ENCODE results near the gene NKX1-1. TPM values are rescaled to one million over a fixed set of nuclear protein-coding genes. Genes with fewer than 3 reads are reported as not detected.

NKX1-1 gene
- total RNA-seq, 4 donors from 2014 or later = not detected

GRCh38 chr4:1449833-1450741 lies 43.8 kb upstream of the NKX1-1 start:
- 73 to 75% methylated on average over 7 to 12 of the region's 32 CpGs for WGBS, 2 donors
- Histone ChIP-seq H3K27ac (no peak overlapping the region), H3K4me3 (no peak overlapping the region), H3K27me3 (peaks cover 0 to 56% (median 0%) of the 10 kb centered on the region in 4 donors), H3K36me3 (no peaks in the 10 kb centered on the region), H3K9me3 (no peaks in the 10 kb centered on the region), H3K4me1 (no peaks in the 10 kb centered on the region)
- intact Hi-C loops (cut with DNase I) = no loop called here
- TF ChIP-seq POLR2A (IDR thresholded peaks at IDR 0.05) = no peak
- no peak for TF ChIP-seq CTCF (IDR thresholded peaks at IDR 0.05)
- DNase-seq = no peak

- DNase-seq = no peak
- no peak overlapping the region for H3K4me3 ChIP-seq
- no peaks in the 10 kb centered on the region for H3K4me1 ChIP-seq
- H3K36me3 ChIP-seq = no peaks in the 10 kb centered on the region
- H3K9me3 ChIP-seq = no peaks in the 10 kb centered on the region
- TF ChIP-seq CTCF (IDR thresholded peaks at IDR 0.05) (no peak), POLR2A (IDR thresholded peaks at IDR 0.05) (no peak)
- H3K27me3 ChIP-seq = peaks cover 0 to 56% (median 0%) of the 10 kb centered on the region in 4 donors
- H3K27ac ChIP-seq = no peak overlapping the region
- intact Hi-C loops (cut with DNase I) = no loop called here
- 40 to 41% methylated on average over 3 to 5 of the region's 12 CpGs for WGBS, 2 donors
These were observed 43.2 kb upstream of the NKX1-1 start for GRCh38 chr4:1449475-1449832.

- intact Hi-C loops (cut with DNase I) = no loop called here
- no peak for DNase-seq
- no peaks in the 10 kb centered on the region for H3K36me3 ChIP-seq
- H3K4me1 ChIP-seq = no peaks in the 10 kb centered on the region
- no peak for TF ChIP-seq CTCF (IDR thresholded peaks at IDR 0.05)
- TF ChIP-seq POLR2A (IDR thresholded peaks at IDR 0.05) = no peak
- WGBS, 2 donors = 57 to 59% methylated on average over 7 of the region's 28 CpGs
- no peak overlapping the region for H3K27ac ChIP-seq
- no peak overlapping the region for H3K4me3 ChIP-seq
- peaks cover 0 to 58% (median 0%) of the 10 kb centered on the region in 4 donors for H3K27me3 ChIP-seq
- no peaks in the 10 kb centered on the region for H3K9me3 ChIP-seq
These were observed 42.6 kb upstream of the NKX1-1 start for GRCh38 chr4:1448589-1449420.

- Histone ChIP-seq H3K27ac (no peak overlapping the region), H3K36me3 (no peaks in the 10 kb centered on the region), H3K9me3 (no peaks in the 10 kb centered on the region), H3K27me3 (peaks cover 0 to 60% (median 0%) of the 10 kb centered on the region in 4 donors), H3K4me3 (no peak overlapping the region), H3K4me1 (no peaks in the 10 kb centered on the region)
- TF ChIP-seq POLR2A (IDR thresholded peaks at IDR 0.05) (no peak), CTCF (IDR thresholded peaks at IDR 0.05) (no peak)
- no peak for DNase-seq
- intact Hi-C loops (cut with DNase I) = no loop called here
- 75 to 79% methylated on average over 16 to 17 of the region's 18 CpGs for WGBS, 2 donors
These were observed 41.7 kb upstream of the NKX1-1 start for GRCh38 chr4:1447676-1448588.

Measured in esophagus squamous epithelium (tissue), 5 donors.